Measurements from ENCODE around the gene MICA. TPM values are rescaled to one million over a fixed set of nuclear protein-coding genes. Genes with fewer than 3 reads are reported as not detected.

MICA gene
- total and polyA plus RNA-seq, 9 of the 15 experiments (the other 6 are each of a cell fraction or from before 2014, with no cell fraction given): 11.8 to 24.6 (median 16.7) TPM

DNA sequence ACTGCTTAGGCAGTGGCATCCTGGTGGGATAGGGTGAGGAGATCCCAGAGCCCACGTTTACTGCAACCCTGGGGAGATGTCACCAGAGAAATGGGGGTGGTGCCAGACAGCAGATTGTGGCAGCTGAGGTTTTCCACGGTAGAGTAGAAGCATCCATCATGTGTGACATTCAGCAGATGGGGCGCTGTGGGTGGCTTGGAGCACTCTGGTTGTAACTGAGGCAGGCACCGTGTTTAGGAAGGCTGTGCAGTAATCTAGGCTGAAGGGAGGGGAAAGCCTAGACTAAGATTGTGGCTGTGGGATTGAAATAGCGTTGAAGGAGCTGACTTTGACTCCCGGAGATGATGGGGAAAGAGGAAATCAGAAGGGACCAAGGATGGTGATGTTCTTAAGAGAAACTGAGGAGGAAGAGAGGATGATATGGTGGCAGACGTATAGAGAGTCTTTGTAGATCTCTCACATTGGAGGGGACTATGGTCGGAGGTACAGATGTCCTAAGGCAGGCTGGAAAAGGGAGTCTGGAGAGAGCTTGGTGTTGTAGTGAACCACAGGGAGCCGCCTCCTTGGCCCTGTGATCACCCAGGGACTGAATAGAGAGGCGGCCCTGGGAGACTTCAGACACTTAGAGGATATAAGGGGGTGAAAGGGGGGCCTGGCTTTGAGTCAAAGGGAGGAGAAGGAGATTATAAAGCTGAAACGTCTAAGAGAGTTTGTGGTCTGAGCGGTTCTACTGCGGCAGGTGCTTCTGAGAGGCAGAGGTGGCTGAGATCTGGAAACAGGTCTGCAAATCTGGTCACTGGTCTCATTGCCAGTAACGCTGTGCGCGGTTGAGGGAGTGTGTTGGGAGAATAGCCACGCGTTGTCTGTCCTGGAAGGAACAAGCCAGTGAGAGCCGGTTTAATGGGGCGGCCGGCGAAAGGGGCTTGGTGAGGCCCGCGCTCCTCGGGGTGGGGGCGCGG lies 792 bp upstream of the MICA start (continued):
- TF ChIP-seq ZNF407 (IDR thresholded peaks at IDR 0.05; ENCODE audit: low read depth) (no peak), SETDB1 (IDR thresholded peaks at IDR 0.05; ENCODE audit: low read length) (no peak), RCOR1 (IDR thresholded peaks at IDR 0.05; ENCODE audit: borderline replicate concordance in 1 of 2, low read depth in 2 of 2, low read length in 2 of 2) (no peak; a peak in 1 of 4 replicates), KDM5B (IDR thresholded peaks at IDR 0.05; ENCODE audit: insufficient replicate concordance, low read depth, low read length) (peak; percentile 22), ASH1L (IDR thresholded peaks at IDR 0.05; ENCODE audit: borderline replicate concordance, low read depth, partially characterized antibody) (no peak)
- TF ChIP-seq, protein P1, sequence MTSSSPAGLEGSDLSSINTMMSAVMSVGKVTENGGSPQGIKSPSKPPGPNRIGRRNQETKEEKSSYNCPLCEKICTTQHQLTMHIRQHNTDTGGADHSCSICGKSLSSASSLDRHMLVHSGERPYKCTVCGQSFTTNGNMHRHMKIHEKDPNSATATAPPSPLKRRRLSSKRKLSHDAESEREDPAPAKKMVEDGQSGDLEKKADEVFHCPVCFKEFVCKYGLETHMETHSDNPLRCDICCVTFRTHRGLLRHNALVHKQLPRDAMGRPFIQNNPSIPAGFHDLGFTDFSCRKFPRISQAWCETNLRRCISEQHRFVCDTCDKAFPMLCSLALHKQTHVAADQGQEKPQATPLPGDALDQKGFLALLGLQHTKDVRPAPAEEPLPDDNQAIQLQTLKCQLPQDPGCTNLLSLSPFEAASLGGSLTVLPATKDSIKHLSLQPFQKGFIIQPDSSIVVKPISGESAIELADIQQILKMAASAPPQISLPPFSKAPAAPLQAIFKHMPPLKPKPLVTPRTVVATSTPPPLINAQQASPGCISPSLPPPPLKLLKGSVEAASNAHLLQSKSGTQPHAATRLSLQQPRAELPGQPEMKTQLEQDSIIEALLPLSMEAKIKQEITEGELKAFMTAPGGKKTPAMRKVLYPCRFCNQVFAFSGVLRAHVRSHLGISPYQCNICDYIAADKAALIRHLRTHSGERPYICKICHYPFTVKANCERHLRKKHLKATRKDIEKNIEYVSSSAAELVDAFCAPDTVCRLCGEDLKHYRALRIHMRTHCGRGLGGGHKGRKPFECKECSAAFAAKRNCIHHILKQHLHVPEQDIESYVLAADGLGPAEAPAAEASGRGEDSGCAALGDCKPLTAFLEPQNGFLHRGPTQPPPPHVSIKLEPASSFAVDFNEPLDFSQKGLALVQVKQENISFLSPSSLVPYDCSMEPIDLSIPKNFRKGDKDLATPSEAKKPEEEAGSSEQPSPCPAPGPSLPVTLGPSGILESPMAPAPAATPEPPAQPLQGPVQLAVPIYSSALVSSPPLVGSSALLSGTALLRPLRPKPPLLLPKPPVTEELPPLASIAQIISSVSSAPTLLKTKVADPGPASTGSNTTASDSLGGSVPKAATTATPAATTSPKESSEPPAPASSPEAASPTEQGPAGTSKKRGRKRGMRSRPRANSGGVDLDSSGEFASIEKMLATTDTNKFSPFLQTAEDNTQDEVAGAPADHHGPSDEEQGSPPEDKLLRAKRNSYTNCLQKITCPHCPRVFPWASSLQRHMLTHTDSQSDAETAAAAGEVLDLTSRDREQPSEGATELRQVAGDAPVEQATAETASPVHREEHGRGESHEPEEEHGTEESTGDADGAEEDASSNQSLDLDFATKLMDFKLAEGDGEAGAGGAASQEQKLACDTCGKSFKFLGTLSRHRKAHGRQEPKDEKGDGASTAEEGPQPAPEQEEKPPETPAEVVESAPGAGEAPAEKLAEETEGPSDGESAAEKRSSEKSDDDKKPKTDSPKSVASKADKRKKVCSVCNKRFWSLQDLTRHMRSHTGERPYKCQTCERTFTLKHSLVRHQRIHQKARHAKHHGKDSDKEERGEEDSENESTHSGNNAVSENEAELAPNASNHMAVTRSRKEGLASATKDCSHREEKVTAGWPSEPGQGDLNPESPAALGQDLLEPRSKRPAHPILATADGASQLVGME (CRISPR knock-in tag; IDR thresholded peaks at IDR 0.05): 0 out of 2 replicates have a peak, but pooled peaks have one; percentile 58
